H1 (cell line): Measurements from ENCODE around the gene CENPP. TPM values are rescaled to one million over a fixed set of nuclear protein-coding genes. Genes with fewer than 3 reads are reported as not detected.

ENCODE experiments used
- CTCF ChIA-PET: fragments of 300-600 bp; sonication (Branson Sonifier 250); formaldehyde crosslinking; loops from one replicate; lab custom pipeline; 2021; ENCODE audit not compliant: partially characterized antibody; lab: Charles Lee
- POLR2A ChIA-PET: fragments of 300-600 bp; sonication (Branson Sonifier 250); formaldehyde crosslinking; loops from one replicate; lab custom pipeline; 2021; ENCODE audit warnings: inconsistent platforms; ENCODE audit not compliant: partially characterized antibody; lab: Charles Lee
- DNase-seq, 2 experiments: peaks; one replicate each; pipeline versions ENCODE4 v3.0.0 to v3.0.0-alpha.2; 2010 to 2022; ENCODE audit warnings: low spot score in 2 of 2, low read depth in 1 of 2, mixed read lengths in 1 of 2
- FAIRE-seq: peaks from 2 replicates; lab custom pipeline; 2011; peaks lifted over from hg19 to GRCh38; lab: Jason Lieb, UNC
- H2AFZ ChIP-seq: 2 replicates; pipeline ENCODE4 v1.8.1; 2012; ENCODE audit warnings: low read length, inconsistent platforms
- H2AK5ac ChIP-seq: 2 replicates; pipeline ENCODE4 v1.6.1; 2013; ENCODE audit warnings: low read depth, low read length
- H2BK120ac ChIP-seq: replicated peaks from 2 replicates; pipeline ENCODE3; 2013; ENCODE audit warnings: low read depth, low read length, inconsistent platforms
- H2BK12ac ChIP-seq: 2 replicates; pipeline ENCODE4 v1.6.1; 2013; ENCODE audit warnings: low read depth, low read length
- H2BK15ac ChIP-seq: 2 replicates; pipeline ENCODE4 v1.6.1; 2013; ENCODE audit warnings: low read length
- H2BK20ac ChIP-seq: 2 replicates; pipeline ENCODE4 v1.6.1; 2013; ENCODE audit warnings: low read length
- H2BK5ac ChIP-seq: 2 replicates; pipeline ENCODE4 v1.6.1; 2013; ENCODE audit warnings: low read depth, low read length
- H3K14ac ChIP-seq: 2 replicates; pipeline ENCODE4 v1.6.1; 2013; ENCODE audit warnings: inconsistent platforms; ENCODE audit not compliant: insufficient read length
- H3K18ac ChIP-seq: 2 replicates; pipeline ENCODE4 v1.6.1; 2013; ENCODE audit warnings: low read length; ENCODE audit errors: extremely low read depth
- H3K23ac ChIP-seq: 2 replicates; pipeline ENCODE4 v1.6.1; 2013; ENCODE audit warnings: inconsistent platforms; ENCODE audit not compliant: insufficient read length
- H3K23me2 ChIP-seq: 2 replicates; pipeline ENCODE4 v1.6.1; 2013; ENCODE audit warnings: low read depth, low read length
- H3K27ac ChIP-seq: 2 replicates; pipeline ENCODE4 v1.6.1; 2011; ENCODE audit warnings: low read depth, low read length, inconsistent platforms
- H3K27me3 ChIP-seq, 4 experiments: replicated peaks in 1 of 4; 1 replicate in 1 of 4; 2 replicates in 3 of 4; pipeline versions ENCODE4 v1.6.1 to v1.8.1; 2011 to 2013; ENCODE audit warnings: low read length in 3 of 4, mild to moderate bottlenecking in 3 of 4, inconsistent platforms in 2 of 4, mixed read lengths in 2 of 4, moderate library complexity in 1 of 4; ENCODE audit not compliant: control insufficient read depth in 3 of 4, insufficient read depth in 3 of 4; ENCODE audit errors: extremely low read depth in 1 of 4
- H3K36me3 ChIP-seq, 4 experiments: 2 replicates each; pipeline versions ENCODE4 v1.6.1 to v1.8.1; 2011 to 2013; ENCODE audit warnings: mild to moderate bottlenecking in 4 of 4, low read length in 3 of 4, moderate library complexity in 2 of 4, control low read depth in 1 of 4, inconsistent platforms in 1 of 4; ENCODE audit not compliant: insufficient read depth in 4 of 4, control insufficient read depth in 2 of 4
- H3K4ac ChIP-seq: replicated peaks from 2 replicates; pipeline ENCODE3; 2013; ENCODE audit warnings: low read length, low read depth, mixed read lengths, inconsistent platforms; ENCODE audit not compliant: insufficient read length
- H3K4me1 ChIP-seq, 4 experiments: replicated peaks in 1 of 4; 1 replicate in 1 of 4; 2 replicates in 3 of 4; pipeline versions ENCODE4 v1.6.1 to v1.8.1; 2011 to 2013; ENCODE audit warnings: low read length in 3 of 4, inconsistent platforms in 2 of 4, mixed read lengths in 1 of 4; ENCODE audit not compliant: insufficient read depth in 4 of 4, control insufficient read depth in 3 of 4
- H3K4me2 ChIP-seq, 2 experiments: 2 replicates each; pipeline versions ENCODE4 v1.6.1 to v1.8.1; 2011 to 2013; ENCODE audit warnings: low read depth in 2 of 2, low read length in 2 of 2, control low read depth in 1 of 2, inconsistent platforms in 1 of 2, mild to moderate bottlenecking in 1 of 2; ENCODE audit not compliant: insufficient read depth in 1 of 2
- H3K4me3 ChIP-seq, 4 experiments: fragments of 200-600, 300-600 bp in 1 of 4; sonication (generic), shearing (Covaris generic), sonication (Bioruptor Twin) in 1 of 4; 2 replicates each; pipeline versions ENCODE4 v1.5.1 to v1.8.1; 2011 to 2016; ENCODE audit warnings: low read length in 4 of 4, low read depth in 3 of 4, control low read depth in 2 of 4, inconsistent platforms in 2 of 4, mild to moderate bottlenecking in 2 of 4, mixed read lengths in 1 of 4, moderate library complexity in 1 of 4; ENCODE audit not compliant: insufficient read depth in 2 of 4; ENCODE audit errors: extremely low read depth in 1 of 4
- H3K56ac ChIP-seq: replicated peaks from 2 replicates; pipeline ENCODE3; 2013; ENCODE audit warnings: low read depth, mild to moderate bottlenecking, mixed read lengths, low read length, inconsistent platforms; ENCODE audit not compliant: insufficient read length
- H3K79me1 ChIP-seq: 2 replicates; pipeline ENCODE4 v1.6.1; 2013; ENCODE audit warnings: low read depth, low read length, control low read depth
- H3K79me2 ChIP-seq, 2 experiments: 2 replicates each; pipeline versions ENCODE4 v1.6.1 to v1.8.1; 2012 to 2013; ENCODE audit warnings: low read length in 2 of 2, mild to moderate bottlenecking in 2 of 2, inconsistent platforms in 1 of 2; ENCODE audit not compliant: insufficient read depth in 2 of 2, control insufficient read depth in 1 of 2
- H3K9ac ChIP-seq, 4 experiments: replicated peaks in 1 of 4; 1 replicate in 1 of 4; 2 replicates in 3 of 4; pipeline versions ENCODE4 v1.6.1 to v1.8.1; 2011 to 2013; ENCODE audit warnings: low read depth in 3 of 4, low read length in 3 of 4, control low read depth in 2 of 4, mild to moderate bottlenecking in 2 of 4, moderate library complexity in 2 of 4, inconsistent platforms in 1 of 4; ENCODE audit errors: extremely low read depth in 1 of 4
- H3K9me3 ChIP-seq, 2 experiments: 2 replicates each; pipeline versions ENCODE4 v1.6.1 to v1.8.1; 2012 to 2013; ENCODE audit warnings: mild to moderate bottlenecking in 2 of 2, moderate library complexity in 2 of 2, control low read depth in 1 of 2, inconsistent platforms in 1 of 2, low read depth in 1 of 2, low read length in 1 of 2, mixed read lengths in 1 of 2; ENCODE audit not compliant: insufficient read depth in 2 of 2
- H4K20me1 ChIP-seq, 2 experiments: replicated peaks in 1 of 2; 2 replicates each; pipeline versions ENCODE3 to v1.8.1; 2011 to 2013; ENCODE audit warnings: inconsistent platforms in 2 of 2, low read length in 2 of 2, mild to moderate bottlenecking in 1 of 2; ENCODE audit not compliant: insufficient read depth in 2 of 2, control insufficient read depth in 1 of 2
- H4K5ac ChIP-seq: 2 replicates; pipeline ENCODE4 v1.6.1; 2013; ENCODE audit warnings: low read length, low read depth, mixed read lengths, inconsistent platforms; ENCODE audit not compliant: insufficient read length
- H4K8ac ChIP-seq: 2 replicates; pipeline ENCODE4 v1.8.0; 2013; ENCODE audit warnings: mild to moderate bottlenecking, moderate library complexity, low read length, inconsistent platforms; ENCODE audit not compliant: insufficient read depth; ENCODE audit errors: extremely low read depth
- H4K91ac ChIP-seq: replicated peaks from 2 replicates; pipeline ENCODE3; 2013; ENCODE audit warnings: low read length, mixed read lengths, inconsistent platforms; ENCODE audit not compliant: insufficient read length
- ASH2L ChIP-seq: fragments of 200-600, 300-600 bp; sonication (generic); IDR thresholded peaks from one replicate; pipeline ENCODE4 v1.7.1; 2017; ENCODE audit warnings: low read length
- CEBPB ChIP-seq: IDR thresholded peaks from 2 replicates; pipeline ENCODE4 v1.6.1; 2012; ENCODE audit warnings: low read depth, low read length
- EGR1 ChIP-seq: IDR thresholded peaks from 2 replicates; pipeline ENCODE4 v1.6.1; 2011; ENCODE audit warnings: low read depth, low read length, borderline replicate concordance
- EP300 ChIP-seq, 2 experiments: IDR thresholded peaks; 1 replicate in 1 of 2; 2 replicates in 1 of 2; pipeline ENCODE4 v1.6.1; 2011 to 2012; ENCODE audit warnings: low read depth in 2 of 2, low read length in 2 of 2, mild to moderate bottlenecking in 2 of 2, borderline replicate concordance in 1 of 2, inconsistent platforms in 1 of 2, moderate library complexity in 1 of 2
- JUND ChIP-seq: IDR thresholded peaks from 2 replicates; pipeline ENCODE4 v1.6.1; 2011; ENCODE audit warnings: mild to moderate bottlenecking, improper control_type of control experiment, low read length
- RBBP5 ChIP-seq: IDR thresholded peaks from 2 replicates; pipeline ENCODE4 v1.7.1; 2012; ENCODE audit warnings: low read depth, mild to moderate bottlenecking, inconsistent platforms, low read length, moderate library complexity, borderline replicate concordance
- SIRT6 ChIP-seq: IDR thresholded peaks from one replicate; pipeline ENCODE4 v1.7.1; 2012; ENCODE audit warnings: low read length, inconsistent platforms
- SP2 ChIP-seq: IDR thresholded peaks from 2 replicates; pipeline ENCODE4 v1.6.1; 2012; ENCODE audit warnings: mild to moderate bottlenecking, low read length, inconsistent platforms
- SP4 ChIP-seq: IDR thresholded peaks from 2 replicates; pipeline ENCODE4 v1.6.1; 2012; ENCODE audit warnings: low read length, inconsistent platforms
- TEAD4 ChIP-seq: IDR thresholded peaks from 2 replicates; pipeline ENCODE4 v1.6.1; 2012; ENCODE audit warnings: low read depth, low read length, inconsistent platforms, mixed read lengths
- YY1 ChIP-seq: IDR thresholded peaks from 2 replicates; pipeline ENCODE4 v1.6.1; 2011; ENCODE audit warnings: low read depth, mild to moderate bottlenecking, low read length
- ZNF274 ChIP-seq: IDR thresholded peaks from 2 replicates; pipeline ENCODE4 v1.7.0; 2012; ENCODE audit warnings: low read length, borderline replicate concordance; ENCODE audit errors: extremely low read depth
- polyA plus RNA-seq, 7 experiments: library from polyadenylated mRNA; depleted of rRNA in 3 of 7; stranded (reverse) in 5 of 7; unstranded in 2 of 7; fragments of >200 nt in 5 of 7; fragments of 200-250 nt in 2 of 7; gene quantifications; 1 replicate in 5 of 7; 2 replicates in 1 of 7; 4 replicates in 1 of 7; pipeline versions ENCODE4 v1.2.1 to v1.2.3, GENCODE V29; 2011 to 2013; ENCODE audit warnings: missing spikeins in 2 of 7, mixed read lengths in 2 of 7
- total RNA-seq: library from RNA; stranded (reverse); fragmentation: NEBNext Ultra II Directional; extraction: Animal tissue kit (Norgen Biotek cat#: 25700); gene quantifications from 2 replicates; pipeline ENCODE4 v1.2.1, GENCODE V29; 2021
- TF ChIP-seq, protein P1 (sequence below): IDR thresholded peaks from 2 replicates; pipeline ENCODE4 v1.6.1; 2011; ENCODE audit warnings: low read length, improper control_type of control experiment
- TF ChIP-seq, protein P2 (sequence below): IDR thresholded peaks from 2 replicates; pipeline ENCODE4 v1.6.1; 2012; ENCODE audit warnings: low read length, inconsistent platforms

Gene CENPP
- total and polyA plus RNA-seq, 2 of the 8 experiments (the other 6 are each of a cell fraction or from before 2014, with no cell fraction given) = 2.7 to 10.8 TPM

GRCh38 chr9:92482805-92483204, 157.1 kb downstream of the CENPP start:
- H3K9ac ChIP-seq = no peak overlapping the region
- no peak overlapping the region for H3K4me2 ChIP-seq
- H3K23ac ChIP-seq = no peak overlapping the region
- H4K8ac ChIP-seq = no peak overlapping the region
- no peak overlapping the region for H2BK5ac ChIP-seq
- H2AK5ac ChIP-seq = no peak overlapping the region
- no peak for TF ChIP-seq RBBP5
- TF ChIP-seq CEBPB = no peak
- TF ChIP-seq YY1 = no peak
- no peak for TF ChIP-seq SP2
- TF ChIP-seq ASH2L = no peak
- no peak for TF ChIP-seq SP4
- TF ChIP-seq, protein P1, sequence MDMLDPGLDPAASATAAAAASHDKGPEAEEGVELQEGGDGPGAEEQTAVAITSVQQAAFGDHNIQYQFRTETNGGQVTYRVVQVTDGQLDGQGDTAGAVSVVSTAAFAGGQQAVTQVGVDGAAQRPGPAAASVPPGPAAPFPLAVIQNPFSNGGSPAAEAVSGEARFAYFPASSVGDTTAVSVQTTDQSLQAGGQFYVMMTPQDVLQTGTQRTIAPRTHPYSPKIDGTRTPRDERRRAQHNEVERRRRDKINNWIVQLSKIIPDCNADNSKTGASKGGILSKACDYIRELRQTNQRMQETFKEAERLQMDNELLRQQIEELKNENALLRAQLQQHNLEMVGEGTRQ = no peak
- TF ChIP-seq TEAD4 = no peak
- TF ChIP-seq ZNF274 = no peak
- no peak for TF ChIP-seq EGR1
- TF ChIP-seq JUND = no peak
- TF ChIP-seq, protein P2, sequence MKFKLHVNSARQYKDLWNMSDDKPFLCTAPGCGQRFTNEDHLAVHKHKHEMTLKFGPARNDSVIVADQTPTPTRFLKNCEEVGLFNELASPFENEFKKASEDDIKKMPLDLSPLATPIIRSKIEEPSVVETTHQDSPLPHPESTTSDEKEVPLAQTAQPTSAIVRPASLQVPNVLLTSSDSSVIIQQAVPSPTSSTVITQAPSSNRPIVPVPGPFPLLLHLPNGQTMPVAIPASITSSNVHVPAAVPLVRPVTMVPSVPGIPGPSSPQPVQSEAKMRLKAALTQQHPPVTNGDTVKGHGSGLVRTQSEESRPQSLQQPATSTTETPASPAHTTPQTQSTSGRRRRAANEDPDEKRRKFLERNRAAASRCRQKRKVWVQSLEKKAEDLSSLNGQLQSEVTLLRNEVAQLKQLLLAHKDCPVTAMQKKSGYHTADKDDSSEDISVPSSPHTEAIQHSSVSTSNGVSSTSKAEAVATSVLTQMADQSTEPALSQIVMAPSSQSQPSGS = no peak
- no peak for TF ChIP-seq EP300 (IDR thresholded peaks at IDR 0.05; ENCODE audit: borderline replicate concordance in 1 of 2, low read depth in 2 of 2, low read length in 2 of 2)
- no peak for TF ChIP-seq SIRT6
- TF ChIP-seq, all 59 proteins: peak for 0
- H3K23me2 ChIP-seq = no peaks in the 10 kb centered on the region
- no peaks in the 10 kb centered on the region for H3K9me3 ChIP-seq
- ChIA-PET CTCF (interaction anchor here (0.7 to 1.3 kb wide), 2 partner anchors 20 to 57 kb away, joined by 5 to 7 read pairs; no protein-coding TSS in a partner anchor), POLR2A (no interaction called here)
- H2BK12ac ChIP-seq = no peak overlapping the region
- no peak overlapping the region for H2AFZ ChIP-seq
- no peak overlapping the region for H2BK20ac ChIP-seq
- no peak for DNase-seq
- H3K4me3 ChIP-seq = no peak overlapping the region
- H3K79me2 ChIP-seq = no peaks in the 10 kb centered on the region
- no peak overlapping the region for H3K18ac ChIP-seq
- no peaks in the 10 kb centered on the region for H4K20me1 ChIP-seq
- H3K56ac ChIP-seq = no peak overlapping the region
- H2BK15ac ChIP-seq = no peak overlapping the region
- no peak overlapping the region for H3K4ac ChIP-seq
- no peaks in the 10 kb centered on the region for H3K27me3 ChIP-seq
- no peaks in the 10 kb centered on the region; the same call in 1 of the 2 replicates for H3K79me1 ChIP-seq
- H3K36me3 ChIP-seq = no peaks in the 10 kb centered on the region
- no peak overlapping the region for H3K27ac ChIP-seq
- no peak overlapping the region for H4K5ac ChIP-seq
- H2BK120ac ChIP-seq = no peak overlapping the region
- no peak overlapping the region for H4K91ac ChIP-seq
- H3K14ac ChIP-seq = no peak overlapping the region
- no peak for FAIRE-seq
- H3K4me1 ChIP-seq = peaks cover 0 to 7% (median 1%) of the 10 kb centered on the region in 4 experiments; a peak in 2 of 7 replicates
